ENCODE measurements around the gene SKI.

GRCh38 chr1:2181752-2182151 is 46.4 kb upstream of the SKI start:
- no peak for TF ChIP-seq EZH2 (IDR thresholded peaks at IDR 0.05)
- no peak for TF ChIP-seq POLR2AphosphoS5 (IDR thresholded peaks at IDR 0.05; ENCODE audit: borderline replicate concordance, low read depth, low read length)
- TF ChIP-seq FOXP2 (optimal IDR thresholded peaks at IDR 0.05; ENCODE audit: control extremely low read depth, extremely low read length, insufficient read depth), result no peak

Measured in SK-N-MC (cell line).